HL-60 (cell line): ENCODE measurements around the gene LMOD1.

Experiments
- GABPA ChIP-seq: IDR thresholded peaks from 2 replicates; pipeline ENCODE4 v1.6.1; 2012; ENCODE audit warnings: low read depth
- POLR2AphosphoS5 ChIP-seq: IDR thresholded peaks from 2 replicates; pipeline ENCODE4 v1.6.1; 2012; ENCODE audit warnings: low read depth
- TF ChIP-seq, protein P1 (sequence below): IDR thresholded peaks from one replicate; pipeline ENCODE4 v1.5.1; 2011; ENCODE audit warnings: low read length, control low read depth, inconsistent platforms; ENCODE audit not compliant: insufficient read depth
- TF ChIP-seq, protein P2 (sequence below): IDR thresholded peaks from 2 replicates; pipeline ENCODE4 v1.6.1; 2012; ENCODE audit warnings: low read depth; ENCODE audit not compliant: insufficient replicate concordance

DNA sequence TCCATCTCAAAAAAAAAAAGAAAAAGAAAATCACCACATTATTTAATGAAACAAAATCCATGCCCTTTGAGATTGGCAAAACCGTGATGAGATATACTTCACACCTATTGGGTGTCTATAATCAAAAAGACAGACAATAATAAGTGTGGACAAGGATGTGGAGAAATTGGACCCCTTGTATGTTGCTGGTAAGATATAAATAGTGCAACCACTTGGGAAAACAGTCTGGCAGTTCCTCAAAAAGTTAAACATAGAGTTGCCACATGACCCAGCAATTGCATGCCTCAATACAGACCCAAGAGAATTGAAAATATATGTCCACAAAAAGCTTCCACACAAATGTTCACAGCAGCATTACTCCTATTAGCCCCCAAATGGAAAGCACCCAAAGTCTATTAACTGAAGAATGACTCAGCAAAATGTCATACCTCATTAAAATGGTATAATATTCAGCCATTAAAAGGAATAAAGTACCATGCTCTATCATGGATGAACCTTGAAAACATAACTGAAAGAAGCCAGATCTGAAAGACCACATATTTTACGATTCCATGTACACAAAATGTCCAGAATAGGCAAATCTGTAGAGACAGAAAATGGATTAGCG, 24.3 kb downstream of the LMOD1 start:
- TF ChIP-seq, protein P1, sequence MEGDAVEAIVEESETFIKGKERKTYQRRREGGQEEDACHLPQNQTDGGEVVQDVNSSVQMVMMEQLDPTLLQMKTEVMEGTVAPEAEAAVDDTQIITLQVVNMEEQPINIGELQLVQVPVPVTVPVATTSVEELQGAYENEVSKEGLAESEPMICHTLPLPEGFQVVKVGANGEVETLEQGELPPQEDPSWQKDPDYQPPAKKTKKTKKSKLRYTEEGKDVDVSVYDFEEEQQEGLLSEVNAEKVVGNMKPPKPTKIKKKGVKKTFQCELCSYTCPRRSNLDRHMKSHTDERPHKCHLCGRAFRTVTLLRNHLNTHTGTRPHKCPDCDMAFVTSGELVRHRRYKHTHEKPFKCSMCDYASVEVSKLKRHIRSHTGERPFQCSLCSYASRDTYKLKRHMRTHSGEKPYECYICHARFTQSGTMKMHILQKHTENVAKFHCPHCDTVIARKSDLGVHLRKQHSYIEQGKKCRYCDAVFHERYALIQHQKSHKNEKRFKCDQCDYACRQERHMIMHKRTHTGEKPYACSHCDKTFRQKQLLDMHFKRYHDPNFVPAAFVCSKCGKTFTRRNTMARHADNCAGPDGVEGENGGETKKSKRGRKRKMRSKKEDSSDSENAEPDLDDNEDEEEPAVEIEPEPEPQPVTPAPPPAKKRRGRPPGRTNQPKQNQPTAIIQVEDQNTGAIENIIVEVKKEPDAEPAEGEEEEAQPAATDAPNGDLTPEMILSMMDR, result no peak
- TF ChIP-seq, protein P2, sequence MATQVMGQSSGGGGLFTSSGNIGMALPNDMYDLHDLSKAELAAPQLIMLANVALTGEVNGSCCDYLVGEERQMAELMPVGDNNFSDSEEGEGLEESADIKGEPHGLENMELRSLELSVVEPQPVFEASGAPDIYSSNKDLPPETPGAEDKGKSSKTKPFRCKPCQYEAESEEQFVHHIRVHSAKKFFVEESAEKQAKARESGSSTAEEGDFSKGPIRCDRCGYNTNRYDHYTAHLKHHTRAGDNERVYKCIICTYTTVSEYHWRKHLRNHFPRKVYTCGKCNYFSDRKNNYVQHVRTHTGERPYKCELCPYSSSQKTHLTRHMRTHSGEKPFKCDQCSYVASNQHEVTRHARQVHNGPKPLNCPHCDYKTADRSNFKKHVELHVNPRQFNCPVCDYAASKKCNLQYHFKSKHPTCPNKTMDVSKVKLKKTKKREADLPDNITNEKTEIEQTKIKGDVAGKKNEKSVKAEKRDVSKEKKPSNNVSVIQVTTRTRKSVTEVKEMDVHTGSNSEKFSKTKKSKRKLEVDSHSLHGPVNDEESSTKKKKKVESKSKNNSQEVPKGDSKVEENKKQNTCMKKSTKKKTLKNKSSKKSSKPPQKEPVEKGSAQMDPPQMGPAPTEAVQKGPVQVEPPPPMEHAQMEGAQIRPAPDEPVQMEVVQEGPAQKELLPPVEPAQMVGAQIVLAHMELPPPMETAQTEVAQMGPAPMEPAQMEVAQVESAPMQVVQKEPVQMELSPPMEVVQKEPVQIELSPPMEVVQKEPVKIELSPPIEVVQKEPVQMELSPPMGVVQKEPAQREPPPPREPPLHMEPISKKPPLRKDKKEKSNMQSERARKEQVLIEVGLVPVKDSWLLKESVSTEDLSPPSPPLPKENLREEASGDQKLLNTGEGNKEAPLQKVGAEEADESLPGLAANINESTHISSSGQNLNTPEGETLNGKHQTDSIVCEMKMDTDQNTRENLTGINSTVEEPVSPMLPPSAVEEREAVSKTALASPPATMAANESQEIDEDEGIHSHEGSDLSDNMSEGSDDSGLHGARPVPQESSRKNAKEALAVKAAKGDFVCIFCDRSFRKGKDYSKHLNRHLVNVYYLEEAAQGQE, result no peak
- no peak for TF ChIP-seq POLR2AphosphoS5
- TF ChIP-seq GABPA, result no peak
